Neural cell (in vitro differentiated cells): ENCODE data around the gene GLB1L2. TPM values are rescaled to one million over a fixed set of nuclear protein-coding genes. Genes with fewer than 3 reads are reported as not detected.

ENCODE experiments used
- H2AFZ ChIP-seq: fragments of 200-600, 300-800 bp; sonication (generic), shearing (Covaris generic); 2 replicates; pipeline ENCODE4 v1.6.0; 2014; ENCODE audit warnings: low read depth, mild to moderate bottlenecking, antibody characterized with exemption, low read length, moderate library complexity
- H3F3A ChIP-seq: fragments of 200-600 bp; shearing (Covaris generic); 2 replicates; pipeline ENCODE4 v1.6.1; 2016; ENCODE audit warnings: mild to moderate bottlenecking, moderate library complexity, mixed read lengths, antibody characterized with exemption, low read length; ENCODE audit not compliant: insufficient read depth, poor library complexity, severe bottlenecking
- H3K27ac ChIP-seq: fragments of 200-600, 300-800 bp; sonication (generic), shearing (Covaris generic); 2 replicates; pipeline ENCODE4 v1.5.1; 2014; ENCODE audit warnings: mild to moderate bottlenecking, low read length, moderate library complexity
- H3K27me3 ChIP-seq: fragments of 300-800, 200-600 bp; sonication (generic), shearing (Covaris generic); 2 replicates; pipeline ENCODE4 v1.6.0; 2014; ENCODE audit warnings: mild to moderate bottlenecking, low read depth, low read length, moderate library complexity; ENCODE audit not compliant: insufficient read depth
- H3K36me3 ChIP-seq: fragments of 300-800, 200-600 bp; sonication (generic), shearing (Covaris generic); 2 replicates; pipeline ENCODE4 v1.5.1; 2014; ENCODE audit warnings: mild to moderate bottlenecking, antibody characterized with exemption, low read length, moderate library complexity; ENCODE audit not compliant: insufficient read depth
- H3K4me2 ChIP-seq: fragments of 300-800, 200-600 bp; sonication (generic), shearing (Covaris generic); 2 replicates; pipeline ENCODE4 v1.6.0; 2014; ENCODE audit warnings: mild to moderate bottlenecking, low read length
- H3K4me3 ChIP-seq: fragments of 300-800, 200-600 bp; sonication (generic), shearing (Covaris generic); 2 replicates; pipeline ENCODE4 v1.5.1; 2014; ENCODE audit warnings: mild to moderate bottlenecking, low read length, moderate library complexity
- H3K79me2 ChIP-seq: fragments of 200-600 bp; shearing (Covaris generic); replicated peaks from 2 replicates; pipeline ENCODE4 v1.6.0; 2014; ENCODE audit warnings: mild to moderate bottlenecking, low read length, moderate library complexity; ENCODE audit not compliant: insufficient read depth
- H3K9ac ChIP-seq: fragments of 300-800, 200-600 bp; sonication (generic), shearing (Covaris generic); 2 replicates; pipeline ENCODE4 v1.6.1; 2016; ENCODE audit warnings: mild to moderate bottlenecking, low read length, mixed read lengths
- H3K9me2 ChIP-seq: fragments of 200-600 bp; shearing (Covaris generic); 2 replicates; pipeline ENCODE4 v1.6.1; 2016; ENCODE audit warnings: mild to moderate bottlenecking, low read length, mixed read lengths; ENCODE audit not compliant: insufficient read depth
- H3K9me3 ChIP-seq: fragments of 200-600, 300-800 bp; sonication (generic), shearing (Covaris generic); 2 replicates; pipeline ENCODE4 v1.6.1; 2016; ENCODE audit warnings: mild to moderate bottlenecking, mixed run types, low read length, moderate library complexity, mixed read lengths
- H4K20me1 ChIP-seq: fragments of 200-600 bp; shearing (Covaris generic); 2 replicates; pipeline ENCODE4 v1.6.1; 2016; ENCODE audit warnings: mild to moderate bottlenecking, mixed run types; ENCODE audit not compliant: insufficient read depth
- EP300 ChIP-seq: fragments of 450-650 bp; conservative IDR thresholded peaks from 2 replicates; pipeline ENCODE4 v1.6.1; 2014; ENCODE audit warnings: antibody characterized with exemption, mild to moderate bottlenecking, moderate library complexity; ENCODE audit not compliant: poor library complexity, severe bottlenecking
- EZH2 ChIP-seq: fragments of 200-600, 300-800 bp; shearing (Covaris generic), sonication (generic); IDR thresholded peaks from 2 replicates; pipeline ENCODE4 v1.6.1; 2014; ENCODE audit warnings: antibody characterized with exemption, low read length, borderline replicate concordance, mild to moderate bottlenecking; ENCODE audit not compliant: insufficient read depth, poor library complexity, severe bottlenecking
- MXI1 ChIP-seq: fragments of 450-650 bp; conservative IDR thresholded peaks from 2 replicates; pipeline ENCODE4 v1.6.1; 2014; ENCODE audit warnings: antibody characterized with exemption, mild to moderate bottlenecking; ENCODE audit not compliant: poor library complexity, severe bottlenecking
- POLR2AphosphoS5 ChIP-seq: IDR thresholded peaks from 2 replicates; pipeline ENCODE4 v1.6.1; 2012
- RAD21 ChIP-seq: fragments of 450-650 bp; conservative IDR thresholded peaks from 2 replicates; pipeline ENCODE4 v1.6.1; 2014; ENCODE audit warnings: antibody characterized with exemption, mild to moderate bottlenecking, moderate library complexity
- SMC3 ChIP-seq: fragments of 450-650 bp; conservative IDR thresholded peaks from 2 replicates; pipeline ENCODE4 v1.6.1; 2014; ENCODE audit warnings: antibody characterized with exemption, mild to moderate bottlenecking, moderate library complexity; ENCODE audit not compliant: poor library complexity
- TAF1 ChIP-seq: IDR thresholded peaks from 2 replicates; pipeline ENCODE4 v1.6.1; 2012; ENCODE audit warnings: low read depth
- polyA plus RNA-seq: library from polyadenylated mRNA; depleted of rRNA; stranded (reverse); fragments of >200 nt; gene quantifications from 2 replicates; pipeline ENCODE4 v1.2.3, GENCODE V29; 2014
- TF ChIP-seq, protein P1 (sequence below): fragments of 450-650 bp; IDR thresholded peaks from 2 replicates; pipeline ENCODE4 v1.5.1; 2014; ENCODE audit warnings: antibody characterized with exemption, mild to moderate bottlenecking, moderate library complexity; ENCODE audit not compliant: poor library complexity, severe bottlenecking
- TF ChIP-seq, protein P2 (sequence below): IDR thresholded peaks from 2 replicates; pipeline ENCODE4 v1.6.1; 2012; ENCODE audit warnings: borderline replicate concordance

Gene GLB1L2
- polyA plus RNA-seq, 1 donor from 2014 or later = 1.6 TPM

DNA sequence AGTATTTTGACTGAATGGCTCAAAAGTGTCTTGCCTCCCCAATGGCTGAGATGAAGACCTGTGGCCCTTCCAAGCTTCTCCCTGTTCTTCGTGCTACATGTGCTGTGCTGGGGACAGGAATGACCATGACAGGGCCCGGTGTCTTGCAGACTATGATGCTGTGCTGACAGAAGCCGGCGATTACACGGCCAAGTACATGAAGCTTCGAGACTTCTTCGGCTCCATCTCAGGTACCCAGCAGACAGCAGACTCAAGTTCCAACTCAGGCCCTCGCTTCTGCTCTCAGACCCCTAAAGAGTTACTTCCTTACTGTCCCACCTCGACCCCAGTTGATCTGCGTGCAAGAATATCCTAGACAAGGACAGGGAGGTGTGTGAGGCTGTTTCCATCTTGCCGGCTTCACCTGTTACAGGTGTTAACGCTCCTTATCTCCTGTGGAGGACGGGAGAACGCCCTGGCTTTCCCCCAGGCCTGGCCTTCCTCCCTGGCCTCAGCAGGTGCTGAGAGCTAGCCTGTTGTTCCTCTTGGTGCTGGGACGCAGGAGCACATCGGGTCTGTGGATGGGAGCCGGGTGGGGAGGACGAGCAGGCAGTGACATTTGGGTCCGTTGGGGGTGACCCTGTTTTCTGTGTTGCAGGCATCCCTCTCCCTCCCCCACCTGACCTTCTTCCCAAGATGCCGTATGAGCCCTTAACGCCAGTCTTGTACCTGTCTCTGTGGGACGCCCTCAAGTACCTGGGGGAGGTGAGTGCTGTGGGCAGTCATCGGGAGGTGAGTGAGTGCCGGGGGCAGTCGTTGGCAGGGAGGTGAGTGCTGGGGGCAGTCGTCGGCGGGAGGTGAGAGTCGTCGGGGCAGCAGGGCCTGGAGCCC, 38.1 kb downstream of the GLB1L2 start:
- no peaks in the 10 kb centered on the region for H4K20me1 ChIP-seq
- no peaks in the 10 kb centered on the region for H3K9me2 ChIP-seq
- H2AFZ ChIP-seq = no peak overlapping the region
- no peak for TF ChIP-seq EP300
- TF ChIP-seq POLR2AphosphoS5 = no peak
- TF ChIP-seq, protein P1, sequence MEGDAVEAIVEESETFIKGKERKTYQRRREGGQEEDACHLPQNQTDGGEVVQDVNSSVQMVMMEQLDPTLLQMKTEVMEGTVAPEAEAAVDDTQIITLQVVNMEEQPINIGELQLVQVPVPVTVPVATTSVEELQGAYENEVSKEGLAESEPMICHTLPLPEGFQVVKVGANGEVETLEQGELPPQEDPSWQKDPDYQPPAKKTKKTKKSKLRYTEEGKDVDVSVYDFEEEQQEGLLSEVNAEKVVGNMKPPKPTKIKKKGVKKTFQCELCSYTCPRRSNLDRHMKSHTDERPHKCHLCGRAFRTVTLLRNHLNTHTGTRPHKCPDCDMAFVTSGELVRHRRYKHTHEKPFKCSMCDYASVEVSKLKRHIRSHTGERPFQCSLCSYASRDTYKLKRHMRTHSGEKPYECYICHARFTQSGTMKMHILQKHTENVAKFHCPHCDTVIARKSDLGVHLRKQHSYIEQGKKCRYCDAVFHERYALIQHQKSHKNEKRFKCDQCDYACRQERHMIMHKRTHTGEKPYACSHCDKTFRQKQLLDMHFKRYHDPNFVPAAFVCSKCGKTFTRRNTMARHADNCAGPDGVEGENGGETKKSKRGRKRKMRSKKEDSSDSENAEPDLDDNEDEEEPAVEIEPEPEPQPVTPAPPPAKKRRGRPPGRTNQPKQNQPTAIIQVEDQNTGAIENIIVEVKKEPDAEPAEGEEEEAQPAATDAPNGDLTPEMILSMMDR = no peak
- no peak for TF ChIP-seq MXI1
- no peak for TF ChIP-seq RAD21
- TF ChIP-seq EZH2 = no peak
- no peak for TF ChIP-seq SMC3
- TF ChIP-seq, protein P2, sequence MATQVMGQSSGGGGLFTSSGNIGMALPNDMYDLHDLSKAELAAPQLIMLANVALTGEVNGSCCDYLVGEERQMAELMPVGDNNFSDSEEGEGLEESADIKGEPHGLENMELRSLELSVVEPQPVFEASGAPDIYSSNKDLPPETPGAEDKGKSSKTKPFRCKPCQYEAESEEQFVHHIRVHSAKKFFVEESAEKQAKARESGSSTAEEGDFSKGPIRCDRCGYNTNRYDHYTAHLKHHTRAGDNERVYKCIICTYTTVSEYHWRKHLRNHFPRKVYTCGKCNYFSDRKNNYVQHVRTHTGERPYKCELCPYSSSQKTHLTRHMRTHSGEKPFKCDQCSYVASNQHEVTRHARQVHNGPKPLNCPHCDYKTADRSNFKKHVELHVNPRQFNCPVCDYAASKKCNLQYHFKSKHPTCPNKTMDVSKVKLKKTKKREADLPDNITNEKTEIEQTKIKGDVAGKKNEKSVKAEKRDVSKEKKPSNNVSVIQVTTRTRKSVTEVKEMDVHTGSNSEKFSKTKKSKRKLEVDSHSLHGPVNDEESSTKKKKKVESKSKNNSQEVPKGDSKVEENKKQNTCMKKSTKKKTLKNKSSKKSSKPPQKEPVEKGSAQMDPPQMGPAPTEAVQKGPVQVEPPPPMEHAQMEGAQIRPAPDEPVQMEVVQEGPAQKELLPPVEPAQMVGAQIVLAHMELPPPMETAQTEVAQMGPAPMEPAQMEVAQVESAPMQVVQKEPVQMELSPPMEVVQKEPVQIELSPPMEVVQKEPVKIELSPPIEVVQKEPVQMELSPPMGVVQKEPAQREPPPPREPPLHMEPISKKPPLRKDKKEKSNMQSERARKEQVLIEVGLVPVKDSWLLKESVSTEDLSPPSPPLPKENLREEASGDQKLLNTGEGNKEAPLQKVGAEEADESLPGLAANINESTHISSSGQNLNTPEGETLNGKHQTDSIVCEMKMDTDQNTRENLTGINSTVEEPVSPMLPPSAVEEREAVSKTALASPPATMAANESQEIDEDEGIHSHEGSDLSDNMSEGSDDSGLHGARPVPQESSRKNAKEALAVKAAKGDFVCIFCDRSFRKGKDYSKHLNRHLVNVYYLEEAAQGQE = no peak
- no peak for TF ChIP-seq TAF1
- no peaks in the 10 kb centered on the region for H3F3A ChIP-seq
- H3K36me3 ChIP-seq = no peaks in the 10 kb centered on the region
- H3K9ac ChIP-seq = no peak overlapping the region
- H3K27ac ChIP-seq = no peak overlapping the region
- H3K4me2 ChIP-seq = no peak overlapping the region
- H3K9me3 ChIP-seq = no peaks in the 10 kb centered on the region
- no peaks in the 10 kb centered on the region for H3K79me2 ChIP-seq
- H3K27me3 ChIP-seq = no peaks in the 10 kb centered on the region
- no peak overlapping the region for H3K4me3 ChIP-seq

DNA sequence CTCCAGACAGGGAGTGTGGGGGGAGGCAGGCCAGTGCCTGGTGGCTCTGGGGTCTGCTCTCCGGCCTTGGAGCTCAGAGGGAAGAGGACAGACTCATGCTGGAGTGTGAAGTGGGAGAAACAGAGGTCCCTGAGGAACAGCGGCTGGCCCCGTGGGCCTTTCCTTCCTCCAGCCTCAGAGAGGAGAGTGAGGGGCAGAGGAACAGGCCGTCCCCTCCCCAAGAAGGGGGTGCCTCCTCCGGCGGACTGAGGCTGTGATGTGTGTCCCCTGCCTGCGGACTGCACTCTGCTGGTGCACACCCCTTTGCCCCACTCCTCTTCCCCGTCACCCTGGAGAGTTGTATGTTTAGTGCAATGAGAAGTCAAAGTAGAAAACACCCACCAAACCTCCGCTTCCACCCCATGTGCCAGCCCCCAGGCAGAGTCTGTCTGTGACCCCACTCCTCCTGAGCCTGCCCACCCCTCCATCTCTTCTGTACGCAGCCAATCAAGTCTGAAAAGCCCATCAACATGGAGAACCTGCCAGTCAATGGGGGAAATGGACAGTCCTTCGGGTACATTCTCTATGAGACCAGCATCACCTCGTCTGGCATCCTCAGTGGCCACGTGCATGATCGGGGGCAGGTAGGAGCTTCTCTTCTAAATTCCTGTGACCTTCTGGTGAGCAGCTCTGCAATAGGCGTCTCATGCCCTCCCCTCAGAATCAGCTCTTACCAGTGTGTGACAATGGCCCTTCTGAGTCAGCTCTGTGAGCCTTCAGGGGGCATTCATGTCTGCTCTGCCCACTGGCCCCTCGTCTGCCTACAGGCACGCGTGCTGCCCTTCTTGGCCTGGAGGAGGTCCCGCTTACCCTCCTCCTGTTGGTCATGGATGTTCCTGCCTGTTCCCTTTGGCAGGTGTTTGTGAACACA, 39.0 kb downstream of the GLB1L2 start:
- Histone ChIP-seq H3K9ac (no peak overlapping the region), H4K20me1 (no peaks in the 10 kb centered on the region), H3K36me3 (no peaks in the 10 kb centered on the region), H3K9me3 (no peaks in the 10 kb centered on the region), H3K4me3 (no peak overlapping the region), H3K27ac (no peak overlapping the region), H3K79me2 (no peaks in the 10 kb centered on the region), H3K4me2 (no peak overlapping the region), H3K27me3 (no peaks in the 10 kb centered on the region), H3K9me2 (no peaks in the 10 kb centered on the region), H2AFZ (no peak overlapping the region), H3F3A (no peaks in the 10 kb centered on the region)
- no peak for TF ChIP-seq EZH2
- TF ChIP-seq, protein P2 = no peak
- TF ChIP-seq, protein P1 = no peak
- no peak for TF ChIP-seq SMC3
- no peak for TF ChIP-seq MXI1
- no peak for TF ChIP-seq EP300
- no peak for TF ChIP-seq RAD21
- no peak for TF ChIP-seq TAF1
- no peak for TF ChIP-seq POLR2AphosphoS5
